Activated T-cell treated with anti-CD3 and anti-CD28 coated beads for 4 hours (primary cell): ENCODE data around the gene ELP4.
"Not testable (repeated sequence)": the region's sequence is repeated elsewhere in the genome, so short reads cannot be mapped to it uniquely, and the experiment has no call there.

ENCODE experiments used
- DNase-seq: peaks from one replicate; pipeline ENCODE4 v3.0.0-alpha.2; 2020

Gene ELP4, protein sequence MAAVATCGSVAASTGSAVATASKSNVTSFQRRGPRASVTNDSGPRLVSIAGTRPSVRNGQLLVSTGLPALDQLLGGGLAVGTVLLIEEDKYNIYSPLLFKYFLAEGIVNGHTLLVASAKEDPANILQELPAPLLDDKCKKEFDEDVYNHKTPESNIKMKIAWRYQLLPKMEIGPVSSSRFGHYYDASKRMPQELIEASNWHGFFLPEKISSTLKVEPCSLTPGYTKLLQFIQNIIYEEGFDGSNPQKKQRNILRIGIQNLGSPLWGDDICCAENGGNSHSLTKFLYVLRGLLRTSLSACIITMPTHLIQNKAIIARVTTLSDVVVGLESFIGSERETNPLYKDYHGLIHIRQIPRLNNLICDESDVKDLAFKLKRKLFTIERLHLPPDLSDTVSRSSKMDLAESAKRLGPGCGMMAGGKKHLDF

DNA sequence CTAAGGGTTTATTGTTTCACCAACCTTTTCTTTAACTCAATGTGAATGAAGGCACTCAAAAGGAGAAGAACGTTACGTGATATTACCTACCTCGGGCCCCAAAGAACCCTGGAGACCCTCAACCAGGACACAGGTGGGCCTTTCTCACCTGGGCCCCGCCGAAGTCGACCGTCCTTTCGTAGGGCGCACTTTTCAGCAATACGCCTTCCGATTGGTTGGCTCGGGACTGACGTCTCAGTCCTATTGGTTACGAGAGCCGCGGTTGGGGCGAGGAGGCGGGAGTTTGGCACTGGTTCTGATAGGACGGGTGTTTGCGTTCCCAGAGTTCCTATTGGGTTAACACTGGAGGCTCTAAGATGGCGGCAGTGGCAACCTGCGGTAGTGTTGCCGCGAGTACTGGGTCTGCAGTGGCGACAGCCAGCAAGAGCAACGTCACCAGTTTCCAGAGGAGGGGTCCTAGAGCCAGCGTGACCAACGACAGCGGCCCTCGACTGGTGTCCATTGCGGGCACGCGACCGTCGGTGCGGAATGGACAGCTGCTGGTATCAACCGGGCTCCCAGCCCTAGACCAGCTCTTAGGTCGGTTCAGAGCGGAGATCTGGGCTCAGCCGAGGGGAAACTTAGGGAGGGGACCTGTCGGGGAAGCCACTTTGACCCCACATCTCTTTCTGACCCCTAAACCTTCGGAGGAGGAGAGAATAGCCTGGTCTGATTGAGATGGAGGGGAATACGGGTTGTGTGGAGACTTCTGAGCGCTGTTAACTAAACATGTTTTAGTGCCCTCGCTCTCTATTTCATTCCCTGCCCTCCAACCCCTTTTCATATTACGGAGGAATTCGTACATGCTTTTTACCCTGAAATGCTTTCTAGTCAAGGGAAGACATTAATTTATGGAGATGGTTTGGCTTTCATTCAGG, at the start of gene ELP4, which contains the start of gene IMMP1L:
ELP4 (plus strand) TSS at position 339 of the 917 bp plus-strand sequence; CDS start at position 357, 18 bp downstream.
IMMP1L (minus strand) TSS at position 194 of the 917 bp plus-strand sequence. CDS start 46,346 bp downstream, outside the sequence.
- peak; percentile 95 for DNase-seq

DNA sequence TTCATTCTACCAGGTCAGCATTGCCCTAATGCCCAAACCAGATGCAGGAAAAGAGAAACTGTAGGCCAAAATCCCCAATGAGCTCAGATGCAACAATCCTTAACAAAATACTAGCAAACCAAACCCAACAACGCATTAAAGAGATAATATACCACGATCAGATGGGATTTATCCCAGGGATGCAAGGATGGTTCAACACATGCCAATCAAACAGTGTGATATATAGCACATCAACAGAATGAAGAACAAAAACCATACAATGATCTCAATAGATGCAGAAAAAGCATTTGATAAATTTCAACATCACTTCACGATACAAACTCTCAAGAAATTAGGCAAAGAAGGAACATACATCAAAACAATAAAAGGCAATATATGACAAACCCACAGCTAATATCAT, 45.1 kb upstream of the ELP4 start:
- no peak for DNase-seq

DNA sequence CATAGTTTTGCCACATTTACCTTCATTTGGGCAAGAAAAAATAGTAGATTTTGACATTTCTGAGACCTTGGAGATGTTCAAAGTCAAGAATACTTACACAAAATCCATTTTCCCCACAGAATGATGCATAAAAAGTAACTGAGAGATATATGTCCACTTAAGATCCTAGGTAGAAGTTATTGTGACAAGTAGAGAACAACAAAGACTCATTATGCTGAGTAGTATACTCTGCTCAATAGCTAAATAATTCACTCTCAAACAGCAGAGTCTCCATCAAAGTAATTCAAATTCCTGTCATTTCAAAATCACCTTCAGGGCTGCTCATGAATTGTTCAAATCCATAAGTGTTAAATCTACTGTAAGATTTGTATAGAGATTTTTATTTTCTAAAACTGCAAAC, 35.5 kb upstream of the ELP4 start:
- no peak for DNase-seq

DNA sequence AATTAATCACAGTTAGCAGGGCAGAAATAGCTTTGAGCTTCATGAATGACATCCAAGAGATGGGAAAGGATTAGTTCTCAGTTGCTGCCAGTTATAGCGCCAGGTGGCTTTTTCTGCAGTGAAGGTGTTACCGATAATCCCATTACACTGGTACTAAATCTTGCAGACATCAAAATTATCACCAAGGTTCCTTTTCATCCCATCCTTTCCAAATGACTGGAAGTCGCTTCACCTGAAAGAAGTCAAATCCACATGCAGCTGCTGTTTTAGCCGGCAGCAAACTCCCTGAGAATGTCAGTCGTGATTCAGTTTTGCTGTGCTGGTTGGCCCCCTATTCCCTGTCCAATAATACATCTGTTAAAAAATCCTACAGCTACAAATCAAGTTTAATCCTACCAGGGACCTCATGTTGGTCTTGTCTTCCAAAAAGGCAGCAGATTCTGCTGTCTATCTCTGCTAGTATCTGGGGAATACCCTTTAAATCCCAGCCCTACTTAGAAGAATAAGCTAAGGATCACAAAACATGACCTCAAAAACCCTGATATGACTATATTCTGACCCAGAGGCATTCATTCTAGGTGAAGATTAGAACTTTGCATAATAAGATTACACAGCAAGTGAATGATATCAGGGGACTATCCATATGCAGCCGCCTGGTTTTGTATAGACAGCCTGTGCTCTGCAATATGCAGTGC, 31.9 kb upstream of the ELP4 start:
- DNase-seq = no peak

DNA sequence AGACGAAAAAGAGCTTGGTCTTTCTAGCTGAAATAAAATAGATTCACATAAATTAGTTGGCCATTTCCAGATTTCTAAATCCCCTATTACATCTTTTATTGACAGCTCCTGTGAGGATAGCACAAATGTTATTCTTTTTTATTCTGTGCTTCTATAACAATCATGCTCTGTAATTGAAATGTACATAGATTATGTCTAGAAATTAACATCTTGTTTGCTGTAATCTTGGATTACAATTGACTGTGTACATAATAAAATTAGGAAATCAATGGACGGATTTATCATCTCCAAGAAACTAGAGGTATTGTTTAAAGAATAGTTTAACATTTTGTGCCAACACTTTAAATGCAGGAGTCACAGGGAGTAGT, 31.4 kb upstream of the ELP4 start:
- DNase-seq = no peak

DNA sequence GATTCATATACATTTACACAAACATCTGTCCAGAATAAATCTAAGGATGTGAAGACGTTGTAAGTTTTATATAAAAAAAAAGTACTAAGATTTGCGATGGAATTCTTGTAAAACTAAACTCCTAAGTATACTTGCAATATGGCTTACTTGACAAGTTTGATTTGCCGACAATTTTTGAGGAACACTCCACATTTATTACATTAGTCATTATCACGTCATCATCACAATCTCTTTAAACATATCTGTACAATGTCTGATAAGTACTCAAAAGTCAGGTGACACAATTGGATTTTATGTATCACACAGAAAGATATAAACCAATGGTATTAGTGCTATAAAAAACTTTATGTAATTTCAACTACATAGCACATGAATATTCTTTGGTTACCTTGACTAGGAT, 30.5 kb upstream of the ELP4 start:
- no peak for DNase-seq

DNA sequence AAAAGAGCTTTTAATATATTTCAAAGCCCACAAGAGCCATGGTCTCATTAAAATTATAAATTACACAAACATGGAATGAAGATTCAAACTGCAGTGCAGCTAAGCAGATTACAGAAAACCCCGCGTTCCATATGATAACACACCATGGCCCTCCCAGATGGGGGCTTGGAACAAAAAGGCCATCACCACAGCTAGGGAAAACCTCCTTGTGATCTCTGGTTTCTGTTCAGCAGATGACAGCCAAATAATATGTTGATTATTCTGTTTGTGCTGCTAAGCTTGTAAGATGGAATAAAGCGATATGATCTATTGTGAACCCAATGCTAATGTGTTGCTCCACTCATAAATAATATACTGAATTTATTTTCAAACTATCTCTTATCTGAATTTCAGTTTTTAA, 28.6 kb upstream of the ELP4 start:
- DNase-seq = no peak

DNA sequence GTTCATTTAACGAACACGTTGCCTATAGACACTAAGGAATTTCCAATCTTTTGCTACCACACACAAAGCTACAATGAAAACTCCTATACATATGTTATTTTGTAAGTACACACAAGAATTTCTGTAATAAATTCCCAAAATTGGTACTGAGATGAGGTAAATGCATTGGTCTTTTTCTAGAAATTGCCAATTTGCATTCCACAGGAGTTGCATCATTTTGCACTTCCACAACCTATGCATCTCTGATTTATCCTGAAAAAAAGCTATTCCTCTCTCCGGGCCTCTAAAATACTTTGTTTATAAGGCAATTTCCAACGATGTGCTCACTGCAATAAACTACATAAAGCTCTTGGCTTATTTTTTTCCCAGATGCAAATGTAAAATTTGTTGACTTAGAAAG, 25.1 kb upstream of the ELP4 start:
- no peak for DNase-seq

DNA sequence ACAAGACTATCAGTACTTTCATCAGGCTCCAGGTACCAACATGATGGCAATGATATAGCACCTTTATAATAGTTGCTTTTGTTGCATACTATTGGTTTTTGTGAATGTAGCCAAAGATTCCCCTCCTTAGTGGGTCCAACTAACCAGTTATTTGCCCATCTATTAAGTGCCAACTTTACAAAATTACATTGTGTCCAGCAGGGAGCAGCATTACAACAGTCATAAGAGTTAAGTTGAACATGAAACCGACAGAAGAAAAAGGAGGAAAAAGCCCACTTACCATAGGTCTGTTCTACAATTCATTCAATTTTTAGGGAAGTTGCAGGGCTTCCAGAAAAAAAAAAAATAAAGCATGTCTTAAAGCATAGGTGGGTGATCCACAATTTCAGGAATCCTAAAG, 21.7 kb upstream of the ELP4 start:
- DNase-seq = no peak

DNA sequence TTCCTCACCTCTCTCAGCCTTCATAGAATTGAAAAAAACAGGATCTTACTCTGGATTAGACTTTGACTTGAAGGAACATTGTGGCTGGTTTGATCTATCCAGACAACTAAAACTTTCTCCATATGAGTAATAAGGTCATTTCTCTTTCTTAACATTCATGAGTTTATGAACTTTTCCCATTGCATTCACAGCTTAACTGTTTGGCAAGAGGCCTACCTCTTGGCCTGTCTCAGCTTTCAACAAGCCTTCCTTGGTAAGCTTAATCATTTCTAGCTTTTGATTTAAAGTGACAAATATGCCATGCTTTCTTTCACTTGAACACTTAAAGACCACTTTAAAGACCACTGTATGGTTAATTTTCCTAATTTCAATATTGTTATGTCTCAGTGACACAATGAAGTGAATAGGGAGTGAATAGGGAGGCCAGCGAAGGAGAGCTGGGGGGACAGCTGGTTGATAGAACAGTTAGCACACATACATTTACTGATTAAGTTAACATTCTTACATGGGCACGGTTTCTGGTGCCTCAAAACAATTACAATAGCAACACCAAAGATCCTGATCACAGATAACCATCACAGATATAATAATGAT, 17.1 kb upstream of the ELP4 start:
- DNase-seq = no peak

DNA sequence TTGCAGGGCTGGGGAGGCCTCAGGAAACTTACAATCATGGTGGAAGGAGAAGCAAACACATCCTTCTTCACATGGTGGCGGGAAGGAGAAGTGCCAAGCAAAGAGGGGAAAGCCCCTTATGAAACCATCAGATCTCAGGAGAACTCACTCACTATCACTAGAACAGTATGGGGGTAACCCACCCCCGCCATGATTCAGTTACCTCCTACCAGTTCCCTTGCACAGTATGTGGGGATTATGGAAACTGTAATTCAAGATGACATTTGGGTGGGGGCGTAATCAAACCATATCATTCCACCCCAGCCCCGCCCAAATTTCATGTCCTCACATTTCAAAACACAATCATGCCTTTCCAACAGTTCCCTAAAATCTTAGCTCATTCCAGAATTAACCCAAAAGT, 16.3 kb upstream of the ELP4 start:
- DNase-seq = no peak

DNA sequence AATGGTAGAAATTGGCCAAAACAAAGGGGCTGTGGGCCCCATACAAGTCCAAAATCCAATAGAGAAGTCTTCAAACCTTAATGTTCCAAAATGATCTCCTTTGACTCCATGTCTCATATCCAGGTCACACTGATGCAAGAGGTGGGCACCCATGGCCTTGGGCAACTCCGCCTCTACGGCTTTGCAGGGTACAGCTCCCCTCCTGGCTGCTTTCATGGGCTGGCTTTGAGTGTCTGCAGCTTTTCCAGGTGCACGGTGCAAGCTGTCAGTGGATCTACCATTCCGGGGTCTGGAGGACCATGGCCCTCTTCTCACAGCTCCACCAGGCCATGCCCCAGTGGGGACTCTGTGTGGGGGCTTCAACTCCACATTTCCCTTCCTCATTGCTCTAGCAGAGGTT, 15.8 kb upstream of the ELP4 start:
- DNase-seq = not testable (repeated sequence)

DNA sequence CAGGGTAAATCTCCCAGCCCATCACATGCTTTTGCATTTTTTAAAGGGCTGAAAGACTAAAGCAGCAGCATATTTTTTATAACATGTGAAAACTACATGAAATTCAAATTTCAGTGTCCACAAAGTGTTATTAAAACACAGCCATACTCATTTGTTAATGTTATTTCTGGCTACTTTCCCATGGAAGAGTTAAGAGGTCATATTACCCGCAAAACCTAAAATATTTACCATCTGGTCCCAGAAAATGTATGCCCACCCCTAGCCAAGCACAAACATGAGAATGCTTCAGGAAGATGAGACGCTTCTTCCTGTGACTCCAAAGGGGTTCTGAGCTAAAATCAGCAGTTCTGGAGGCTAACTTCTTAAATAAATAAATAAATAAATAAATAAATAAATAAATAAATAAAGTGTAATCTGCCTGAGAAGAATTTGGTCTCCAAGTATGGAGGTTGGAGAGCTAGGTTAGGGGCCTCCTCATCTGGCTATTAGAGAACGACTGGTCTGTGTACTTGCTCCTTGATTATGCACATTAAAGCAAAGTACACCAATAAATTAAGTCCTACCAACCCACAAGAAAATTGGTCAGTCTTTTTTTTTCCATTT, 9.9 kb upstream of the ELP4 start:
- no peak for DNase-seq

DNA sequence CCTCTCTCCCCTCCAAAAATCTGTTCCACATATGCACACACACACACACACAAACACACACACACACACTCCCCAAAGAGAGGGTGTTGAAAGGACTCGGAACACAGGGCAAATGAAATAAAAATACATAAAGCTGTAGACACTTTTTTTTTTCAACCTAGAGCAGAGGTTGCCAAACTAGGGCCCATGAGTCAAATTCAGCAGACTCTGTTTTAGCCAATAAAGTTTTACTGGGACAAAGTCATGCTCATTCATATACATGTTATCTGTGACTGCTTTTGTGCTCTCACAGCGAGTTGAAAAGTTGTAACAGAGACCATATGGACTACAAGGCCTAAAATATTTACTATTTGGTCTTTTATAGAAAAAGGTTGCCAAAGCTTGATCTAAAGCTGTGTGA, 9.0 kb upstream of the ELP4 start:
- no peak for DNase-seq

DNA sequence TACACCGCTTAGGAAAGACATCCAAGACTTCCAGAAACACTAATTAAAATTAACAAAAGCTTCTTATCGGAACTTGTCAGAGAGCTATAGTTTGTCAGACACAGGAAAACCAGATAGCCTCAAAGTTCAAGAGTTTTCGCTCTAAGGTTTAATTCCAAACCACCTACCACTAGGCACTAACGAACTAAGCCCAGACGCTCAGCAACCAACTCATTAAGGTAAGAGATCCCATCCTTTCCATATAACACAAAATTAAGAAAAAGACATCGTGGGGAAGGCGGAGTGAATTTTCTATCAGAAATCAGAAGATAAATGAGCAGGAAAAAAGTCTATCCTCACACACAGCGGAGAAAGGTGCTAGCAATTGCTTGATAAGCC, 527 bp upstream of the ELP4 start:
- DNase-seq = no peak

DNA sequence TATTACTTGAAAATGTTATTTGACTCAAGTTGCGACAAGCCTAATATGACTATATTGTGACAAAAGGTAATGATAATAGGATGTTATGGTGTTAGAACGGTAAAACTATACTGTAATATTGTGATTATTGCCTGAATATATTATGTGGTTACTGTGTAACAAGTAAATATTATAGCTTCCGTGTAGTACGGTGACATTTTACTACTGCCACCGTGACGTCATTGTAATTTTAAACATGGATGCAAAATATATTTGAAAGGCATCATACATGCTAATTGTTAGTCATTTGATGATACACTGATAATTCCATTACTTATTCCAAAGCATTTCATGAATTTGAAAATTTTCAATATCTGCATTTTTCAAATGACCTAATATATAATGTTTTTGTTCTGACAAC, 2.5 kb downstream of the ELP4 start:
- DNase-seq = no peak

DNA sequence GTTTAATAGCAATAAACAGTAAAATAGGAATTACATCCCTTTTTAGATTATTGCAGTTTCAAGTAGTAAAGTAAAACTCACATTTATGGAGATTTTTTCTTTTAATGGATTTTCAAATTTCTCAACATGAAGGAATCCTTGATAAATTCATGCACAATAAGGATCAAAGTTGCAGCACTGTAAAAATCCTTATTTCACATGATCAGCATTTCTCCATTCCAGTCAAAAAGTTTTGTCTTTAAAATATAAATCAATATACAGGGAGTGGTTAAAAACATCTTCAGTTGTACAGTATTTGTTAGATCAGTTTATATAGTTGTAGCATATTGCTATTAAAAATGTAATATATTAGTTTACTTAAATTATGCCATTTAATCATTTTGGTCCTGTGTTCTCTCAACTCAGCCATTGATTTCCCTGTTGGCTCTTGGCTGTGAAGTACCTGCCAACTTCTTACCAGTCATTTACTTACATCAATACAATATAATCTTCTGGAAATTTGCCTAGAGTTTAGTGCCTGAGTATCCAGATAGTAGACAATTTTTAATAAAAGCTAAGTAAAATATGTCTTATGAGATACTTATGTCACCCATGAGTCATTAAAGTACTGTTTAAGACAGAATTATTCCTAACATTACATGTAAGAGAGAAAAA, 12.1 kb downstream of the ELP4 start:
- DNase-seq = no peak

DNA sequence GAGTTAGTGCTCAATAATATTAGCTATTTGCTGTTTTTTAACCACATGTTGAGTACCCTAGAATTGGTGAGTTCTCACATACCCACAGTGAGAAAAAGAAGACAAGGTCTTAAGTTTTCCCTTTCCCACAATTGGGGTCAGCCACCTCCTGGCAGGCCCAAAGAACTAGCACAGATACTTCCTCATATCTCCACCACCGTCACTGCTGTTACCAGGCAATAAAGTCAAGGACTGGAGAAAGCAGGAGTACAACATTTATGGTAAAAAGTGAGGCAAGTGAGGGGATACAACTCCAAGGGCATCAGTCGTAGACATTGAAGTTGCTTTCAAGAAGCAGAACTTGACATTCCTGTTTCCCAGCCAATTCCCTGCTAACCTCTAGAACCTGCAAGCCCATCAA, 19.6 kb downstream of the ELP4 start:
- no peak for DNase-seq

DNA sequence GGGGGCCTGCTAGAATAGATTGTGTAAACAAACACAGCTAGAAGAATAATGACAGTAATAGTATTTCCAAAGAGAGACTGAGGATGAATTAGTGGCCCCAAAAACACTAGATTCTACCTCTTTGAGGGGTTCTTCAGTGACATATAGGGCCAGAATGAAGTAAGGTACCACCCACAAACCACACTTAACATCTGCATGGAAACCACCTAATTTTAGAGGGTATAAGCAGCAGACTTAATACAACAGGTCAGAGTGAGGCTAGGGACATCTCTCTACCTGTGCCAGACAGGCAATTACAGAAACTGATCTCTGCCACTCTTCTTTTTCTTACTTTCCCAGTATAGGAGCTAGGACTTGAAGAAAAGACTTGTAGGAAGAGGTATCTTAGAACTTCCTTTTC, 20.1 kb downstream of the ELP4 start:
- no peak for DNase-seq

DNA sequence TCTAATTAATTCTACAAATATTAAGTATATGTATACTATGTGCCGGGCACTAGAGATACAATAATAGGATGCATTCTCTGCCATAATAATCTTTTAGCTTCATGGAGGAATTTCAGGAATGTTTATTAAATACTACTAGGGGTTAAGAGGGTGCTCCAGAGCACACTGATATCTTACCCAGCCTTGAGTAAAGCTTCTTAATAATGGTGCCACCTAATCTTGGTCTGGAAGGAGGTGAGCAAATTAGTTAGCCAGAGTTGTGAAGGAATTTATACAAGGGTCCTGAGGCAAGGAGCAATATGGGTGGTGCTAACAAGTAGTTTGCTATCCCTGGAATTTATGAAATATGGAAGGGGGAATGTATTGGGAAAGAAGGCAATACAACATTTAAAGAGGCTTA, 21.7 kb downstream of the ELP4 start:
- DNase-seq = no peak

DNA sequence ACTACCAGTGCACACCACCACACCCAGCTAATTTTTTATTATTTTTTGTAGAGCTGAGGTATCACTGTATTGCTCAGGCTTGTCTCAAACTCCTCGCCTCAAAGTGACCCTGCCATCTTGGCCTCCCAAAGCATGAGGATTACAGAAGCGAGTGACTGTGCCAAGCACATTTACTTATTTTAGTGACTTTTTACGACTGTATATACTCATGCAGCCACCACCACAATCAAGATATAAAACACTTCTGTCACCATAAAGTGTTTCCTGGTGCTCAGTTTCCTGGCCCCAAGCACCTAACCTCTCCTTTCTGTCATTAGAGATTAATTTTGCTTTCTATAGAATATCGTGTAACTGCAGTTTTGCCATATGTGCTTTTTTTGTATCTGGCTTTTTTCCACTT, 25.9 kb downstream of the ELP4 start:
- no peak for DNase-seq

DNA sequence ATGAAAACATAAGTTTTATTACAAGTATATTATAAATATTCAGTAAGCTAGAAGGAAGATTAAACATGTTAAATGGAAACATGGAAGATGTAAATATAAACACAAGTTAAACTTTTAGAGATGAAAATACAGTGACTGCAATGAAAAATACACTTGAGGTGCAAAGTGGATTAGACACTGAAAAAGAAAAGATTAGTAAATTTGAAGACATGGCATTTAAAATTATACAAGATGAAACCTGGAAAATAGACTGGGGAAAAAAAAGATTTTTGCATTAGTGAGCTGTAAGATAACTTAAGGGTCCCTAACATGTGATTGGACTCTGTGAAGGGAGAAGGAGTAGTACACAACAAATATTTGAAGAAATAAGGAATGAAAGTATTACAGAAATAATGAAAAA, 33.3 kb downstream of the ELP4 start:
- DNase-seq = no peak
